GM18502 (cell line): Measurements from ENCODE around the gene MSANTD4.
"Not testable (repeated sequence)": the region's sequence is repeated elsewhere in the genome, so short reads cannot be mapped to it uniquely, and the experiment has no call there.

Experiments used
- ATAC-seq: cut with Tn5 transposase; IDR thresholded peaks from one replicate; pipeline ENCODE4 v1.9.1; 2021; ENCODE audit warnings: mild to moderate bottlenecking; ENCODE audit not compliant: unreplicated experiment, poor library complexity

Gene MSANTD4

DNA sequence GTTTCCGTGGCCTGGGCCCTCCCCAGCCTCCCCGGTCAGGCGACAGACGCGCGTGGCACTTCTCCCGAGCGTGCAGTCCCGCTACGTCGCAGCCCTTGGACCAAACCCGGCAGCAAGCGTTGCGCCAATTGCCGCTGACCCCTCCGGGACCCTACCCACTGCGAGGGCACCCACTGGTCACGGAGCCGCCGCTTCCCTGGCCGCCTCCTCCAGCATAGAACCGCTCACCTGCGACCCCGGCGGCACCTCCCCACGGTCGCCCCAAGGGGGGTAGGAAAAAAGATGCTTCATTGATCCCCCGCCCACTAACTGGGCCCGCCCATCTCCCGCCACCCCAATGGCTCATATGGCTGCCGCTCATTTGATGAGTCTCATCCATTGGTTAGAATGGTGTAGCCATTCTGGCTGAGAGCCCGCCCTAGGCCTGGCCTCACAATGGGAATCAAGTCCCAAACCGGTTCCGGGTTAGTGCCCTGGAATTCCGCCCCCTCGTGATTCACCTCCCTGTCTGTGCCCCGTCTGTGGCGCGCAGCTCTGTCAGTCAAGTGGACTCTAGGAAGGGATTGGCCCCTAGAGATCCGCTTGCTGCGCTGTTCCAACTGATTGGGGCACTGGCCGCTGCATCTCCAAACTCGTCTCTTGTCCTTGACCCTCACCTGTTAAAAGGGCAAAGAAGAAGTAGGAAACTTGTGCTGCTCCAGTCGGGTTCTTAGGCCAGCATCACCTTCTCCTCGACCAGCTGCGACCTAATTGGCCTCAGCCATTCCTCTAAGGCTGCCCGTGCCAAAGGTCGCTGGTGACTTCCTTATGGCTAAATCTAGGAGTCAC, at the start of gene MSANTD4:
TSS of gene MSANTD4 (minus strand) at position 274 of the 828 bp plus-strand sequence. CDS start 11,323 bp downstream, outside the sequence.
- ATAC-seq, result peak; percentile 97

DNA sequence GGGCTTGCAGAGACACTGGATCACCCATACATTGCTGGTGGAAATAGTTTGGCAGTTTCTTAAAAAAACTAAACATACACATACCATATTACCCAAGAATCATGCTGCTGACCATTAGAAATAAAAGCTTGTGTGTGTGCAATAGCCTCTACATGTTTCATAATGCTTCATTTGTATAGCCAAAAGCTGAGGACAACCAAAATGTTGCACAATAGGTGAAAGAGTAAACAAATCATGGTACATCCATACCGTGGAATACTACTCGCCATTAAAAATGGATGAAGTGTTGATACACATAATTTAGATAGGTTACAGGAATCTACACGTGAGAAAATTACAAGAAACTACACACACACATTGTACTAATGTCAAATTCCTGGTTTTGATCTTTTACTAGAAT, 48.6 kb upstream of the MSANTD4 start:
- no peak for ATAC-seq

DNA sequence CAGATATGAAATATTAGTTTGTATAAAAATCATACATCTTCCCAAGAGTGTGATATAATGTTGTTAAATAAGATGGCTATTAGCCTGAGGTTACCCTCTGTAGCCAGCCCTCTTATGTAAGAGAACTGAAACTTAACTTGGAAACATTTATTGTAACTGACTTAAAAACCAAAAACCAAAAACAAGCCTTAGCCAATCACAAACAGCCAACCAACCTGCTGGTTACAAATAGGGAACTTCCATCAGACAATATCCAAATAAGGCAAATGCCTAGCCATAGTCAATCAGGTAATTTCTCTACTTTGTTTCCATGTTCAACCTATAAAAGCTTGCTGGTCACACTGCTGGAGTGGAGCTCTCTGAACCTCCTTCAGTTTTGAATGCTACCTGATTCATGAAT, 41.0 kb upstream of the MSANTD4 start:
- ATAC-seq, result peak; percentile 67

DNA sequence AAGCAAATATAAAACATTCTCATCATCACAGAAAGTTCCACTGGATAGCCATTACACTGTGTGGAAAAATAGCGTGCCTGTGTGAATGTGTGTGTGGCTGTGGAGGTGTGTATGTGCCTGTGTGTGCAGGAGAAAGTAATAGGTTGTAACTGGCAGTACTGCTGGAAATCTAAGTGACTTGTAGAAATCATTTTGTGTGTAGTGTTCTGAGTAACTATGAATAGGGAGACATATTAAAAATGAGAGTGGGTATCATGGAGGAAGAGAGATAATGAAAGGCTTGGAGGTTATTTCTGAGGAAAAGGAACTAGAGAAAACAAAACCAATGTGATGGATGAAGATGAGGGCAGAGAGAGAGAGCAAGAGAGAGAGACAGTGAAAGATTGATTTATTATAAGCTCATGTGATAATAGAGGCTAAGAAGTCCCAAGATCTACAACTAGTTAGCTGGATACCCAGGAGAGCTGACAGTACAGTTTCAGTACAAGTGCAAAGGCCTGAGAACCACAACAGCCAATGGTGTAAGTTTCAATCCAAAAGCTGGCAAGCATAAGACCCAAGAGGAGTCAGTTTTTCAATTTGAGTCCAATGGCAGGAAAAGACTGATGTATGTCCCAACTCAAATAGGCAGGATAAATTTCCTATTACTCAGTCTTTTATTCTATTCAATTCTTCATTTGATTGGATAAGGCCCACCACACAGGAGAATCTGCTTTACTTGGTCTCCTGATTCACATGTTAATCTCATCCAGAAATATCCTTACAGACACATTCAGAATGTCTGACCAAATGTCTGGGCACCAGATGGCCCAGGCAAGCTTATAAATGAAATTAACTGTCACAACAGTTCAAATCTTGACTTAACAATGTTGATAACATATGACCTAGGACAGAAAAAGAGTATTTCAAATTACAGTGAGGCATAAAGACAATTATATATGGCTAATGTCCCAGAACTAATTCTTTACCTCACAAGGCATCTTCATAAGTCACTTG, 40.2 kb upstream of the MSANTD4 start:
- ATAC-seq, result peak; percentile 53

DNA sequence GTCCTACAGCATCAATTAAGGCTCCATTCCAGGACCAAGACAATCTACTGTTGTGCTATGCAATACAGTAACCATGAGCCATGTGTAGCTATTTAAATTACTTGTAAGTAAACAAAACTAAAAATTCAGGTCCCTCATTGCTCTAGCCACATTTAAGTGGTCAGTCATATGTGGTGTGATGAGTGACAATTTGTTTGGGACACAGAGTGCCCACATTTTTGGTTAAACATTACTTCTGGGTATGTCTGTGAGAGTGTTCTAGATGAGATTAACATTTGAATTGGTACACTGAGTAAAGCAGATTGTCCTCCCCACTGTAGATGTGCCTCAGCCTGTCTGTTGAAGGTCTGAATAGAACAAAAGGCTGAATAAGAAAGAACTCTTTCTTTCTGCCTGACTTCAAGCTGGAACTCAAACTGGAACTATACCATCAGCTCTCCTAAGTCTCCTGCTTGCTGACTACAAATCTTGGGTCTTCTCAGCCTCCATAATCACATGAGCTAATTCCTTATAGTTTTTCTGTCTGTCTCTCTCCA, 39.3 kb upstream of the MSANTD4 start:
- ATAC-seq, result no peak

DNA sequence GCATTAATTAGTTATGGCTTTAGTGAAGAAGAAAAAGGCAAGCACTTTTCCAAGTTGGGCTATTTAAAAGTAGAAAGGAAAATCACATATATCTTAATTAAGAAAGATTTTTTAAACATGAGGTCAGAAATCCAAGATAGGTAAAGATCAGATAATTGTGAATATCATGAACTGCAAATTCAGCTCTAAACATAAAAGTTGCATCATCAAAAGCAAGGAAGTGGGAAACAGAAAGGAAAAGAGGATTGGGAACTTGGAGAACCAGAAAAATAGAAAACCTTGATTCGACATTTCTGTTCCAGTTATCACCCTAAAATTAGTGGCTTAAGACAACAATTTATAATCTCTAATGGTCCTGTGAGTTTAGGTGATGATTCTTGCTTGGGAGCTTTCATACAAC, 37.6 kb upstream of the MSANTD4 start:
- no peak for ATAC-seq

DNA sequence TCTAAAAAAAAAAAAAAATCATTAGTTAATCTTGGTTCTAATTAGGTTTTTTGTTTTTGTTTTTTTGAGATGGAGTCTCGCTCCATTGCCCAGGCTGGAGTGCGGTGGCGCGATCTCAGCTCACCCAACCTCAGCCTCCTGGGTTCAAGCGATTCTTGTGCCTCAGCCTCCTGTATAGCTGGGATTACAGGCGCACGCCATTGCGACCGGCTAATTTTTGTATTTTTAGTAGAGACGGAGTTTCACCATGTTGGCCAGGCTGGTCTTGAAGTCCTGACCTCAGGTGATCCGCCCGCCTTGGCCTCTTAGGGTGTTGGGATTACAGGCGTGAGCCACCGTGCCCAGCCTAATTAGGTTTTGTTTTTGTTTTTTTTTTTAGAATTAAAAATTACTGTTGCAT, 36.3 kb upstream of the MSANTD4 start:
- not testable (repeated sequence) for ATAC-seq

DNA sequence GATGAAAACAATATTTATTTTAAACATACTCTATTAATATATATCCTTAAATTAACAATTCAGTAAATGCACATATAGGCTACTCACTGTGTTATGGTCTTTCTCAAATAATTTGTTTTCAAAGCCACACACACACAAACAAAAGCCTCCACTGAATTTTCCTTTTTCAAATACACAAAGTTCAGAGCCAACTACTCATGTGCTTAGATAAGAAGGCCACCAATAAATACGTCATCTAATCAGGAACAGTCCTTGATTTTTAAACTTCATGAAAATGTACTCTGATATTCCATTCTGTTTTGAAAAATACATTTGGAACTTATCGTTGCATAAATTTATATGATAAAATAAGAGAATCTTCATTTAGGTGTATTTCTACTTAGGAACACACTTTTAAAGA, 29.1 kb upstream of the MSANTD4 start:
- ATAC-seq, result no peak

DNA sequence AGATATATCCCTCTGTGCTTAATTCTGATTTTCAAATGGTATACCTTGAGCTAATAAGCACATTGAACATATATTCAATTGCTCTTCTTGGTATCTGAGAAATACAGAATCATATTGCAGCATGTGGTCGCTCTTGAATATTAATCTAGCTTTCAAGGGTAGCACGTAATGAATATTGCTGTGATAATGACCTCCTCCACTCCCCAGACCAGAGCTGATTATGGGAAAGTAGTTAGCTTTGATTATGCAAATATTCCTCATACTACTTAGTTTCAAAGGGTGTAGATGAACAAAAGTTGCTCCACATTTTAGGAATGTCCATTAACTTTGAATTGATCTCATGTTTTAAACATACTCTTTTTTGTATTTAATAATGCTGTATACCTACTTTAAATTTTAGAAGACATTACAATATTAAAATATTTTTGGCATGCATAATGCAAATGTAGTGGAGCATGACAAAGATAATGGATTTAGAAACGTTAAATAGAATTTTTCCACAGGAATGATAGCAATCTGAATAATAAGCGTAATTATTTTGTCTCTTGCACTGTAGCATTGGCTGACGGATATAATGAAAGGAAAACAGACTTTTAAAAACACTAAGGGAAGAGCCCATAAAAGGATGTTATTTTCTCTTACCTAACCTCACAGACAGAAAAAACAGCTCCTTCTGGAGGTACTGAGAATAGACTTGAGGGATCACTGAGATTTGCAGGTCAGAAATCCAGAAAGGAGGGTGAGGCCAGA, 27.9 kb upstream of the MSANTD4 start:
- ATAC-seq, result no peak

DNA sequence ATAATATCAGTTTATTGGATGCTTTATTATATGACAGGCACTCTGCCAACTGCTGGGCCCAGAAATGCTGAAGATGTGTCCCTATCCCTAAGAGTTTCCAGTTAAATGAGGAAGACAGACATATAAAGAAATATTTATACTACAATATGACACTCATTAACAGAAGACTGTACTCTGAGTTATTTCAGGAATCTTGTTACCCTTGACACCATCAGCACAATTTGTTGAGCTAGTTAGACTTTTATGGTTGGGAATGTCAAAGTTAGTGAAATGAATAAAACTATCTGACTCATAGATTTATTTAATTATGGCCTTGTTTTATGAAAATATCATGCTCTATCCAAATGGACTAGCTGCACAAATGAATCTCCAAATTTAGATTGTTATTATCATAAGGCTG, 25.6 kb upstream of the MSANTD4 start:
- no peak for ATAC-seq

DNA sequence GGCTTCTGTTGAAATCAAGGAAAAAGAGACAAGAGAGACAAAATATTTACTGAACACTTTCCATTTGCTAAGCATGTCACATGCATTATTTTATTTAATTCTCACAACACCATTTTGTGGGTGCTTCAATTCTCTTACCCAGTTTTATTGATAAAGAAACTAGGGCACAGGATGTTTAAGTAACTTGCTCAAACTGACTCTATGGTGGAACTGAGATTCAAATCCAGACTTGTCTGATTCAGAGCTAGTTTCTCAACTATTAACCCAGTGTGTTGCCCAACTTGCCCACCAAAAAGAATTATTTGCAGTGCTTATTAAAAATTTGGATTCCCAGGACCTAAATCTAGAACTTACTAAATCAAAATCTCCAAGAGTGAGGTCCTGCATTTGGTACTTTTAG, 21.5 kb upstream of the MSANTD4 start:
- no peak for ATAC-seq

DNA sequence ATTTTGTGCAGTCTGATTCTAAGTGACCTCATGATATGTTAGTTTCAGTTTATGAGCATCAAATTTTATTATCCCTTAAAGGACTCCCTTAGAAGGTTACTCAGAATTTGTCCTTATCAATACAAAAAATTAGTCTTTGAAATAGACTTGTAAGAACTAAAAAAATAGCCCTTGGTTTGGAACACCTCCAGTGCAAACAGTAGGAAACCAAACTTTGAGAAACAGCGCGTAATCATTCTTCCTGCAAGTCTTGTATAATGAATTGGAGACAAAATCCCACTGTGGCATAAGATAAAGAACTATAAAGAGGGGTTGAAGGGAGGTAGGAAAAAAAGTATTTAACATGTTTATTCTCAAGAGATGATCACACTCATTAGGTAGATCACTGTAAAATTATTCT, 10.8 kb upstream of the MSANTD4 start:
- ATAC-seq, result no peak

DNA sequence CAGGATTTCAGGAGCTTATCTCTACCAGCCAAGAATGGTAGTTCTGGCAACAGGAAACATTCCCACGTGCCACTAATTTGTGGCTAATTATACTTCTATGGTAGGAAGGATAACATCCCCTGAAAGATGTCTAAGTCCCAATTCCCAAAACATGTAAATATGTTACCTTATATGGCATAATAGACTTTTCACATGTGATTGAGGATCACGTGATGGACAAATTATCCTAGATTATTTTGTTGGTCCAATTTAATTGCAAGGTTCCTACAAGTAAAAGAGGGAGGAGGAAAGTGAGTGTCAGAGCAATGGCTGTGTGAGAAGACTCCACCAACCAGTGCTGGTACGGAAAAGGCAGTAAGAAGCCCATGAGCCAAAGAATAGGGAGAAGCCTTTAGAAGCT, 9.9 kb upstream of the MSANTD4 start:
- ATAC-seq, result no peak

DNA sequence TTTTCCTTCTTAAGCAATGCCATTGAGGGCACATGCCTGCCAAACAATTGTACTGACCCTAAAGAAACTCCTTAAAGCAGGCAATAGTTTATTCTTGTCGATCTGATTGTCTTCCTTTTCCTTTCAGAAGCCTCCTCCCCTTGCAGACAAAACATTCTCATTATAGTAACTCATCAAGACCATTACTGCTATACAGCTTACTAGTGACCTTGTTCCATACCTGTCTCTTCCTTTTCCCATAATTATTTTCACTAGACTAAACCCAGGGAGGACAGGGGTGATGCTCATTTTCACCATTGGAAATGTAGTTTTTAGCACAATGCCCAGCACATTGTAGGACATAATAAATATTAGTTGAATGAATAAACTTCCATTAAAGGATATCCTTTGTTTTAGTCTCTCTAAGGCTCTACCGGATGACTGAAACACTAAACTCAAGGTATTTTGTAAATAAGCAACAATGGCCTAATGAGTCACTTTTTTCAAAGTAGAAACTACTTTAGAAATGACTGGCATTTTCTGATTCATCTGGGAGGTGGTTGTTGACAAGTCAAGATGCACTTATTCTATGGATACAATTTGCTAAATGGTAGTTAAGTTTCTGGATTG, 9.3 kb upstream of the MSANTD4 start:
- ATAC-seq, result peak; percentile 53

DNA sequence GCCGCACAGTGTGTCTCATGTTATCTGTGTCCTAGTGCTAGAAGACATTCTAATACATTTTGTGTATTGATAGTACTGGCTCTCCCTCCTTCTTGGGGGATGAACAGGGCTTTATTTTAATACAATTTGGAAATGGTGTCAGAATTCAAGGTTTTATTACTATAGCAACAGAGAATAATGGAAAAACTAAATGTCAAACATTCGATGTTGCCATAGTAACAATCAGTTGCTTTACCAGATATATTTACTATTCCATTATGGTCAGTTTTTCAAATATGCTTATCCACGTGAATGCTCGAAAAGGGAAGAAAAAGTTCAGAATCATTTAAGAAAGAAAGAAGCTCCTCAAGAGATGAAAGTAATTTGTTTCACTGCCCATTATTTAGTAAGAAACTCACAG, 8.6 kb upstream of the MSANTD4 start:
- no peak for ATAC-seq

DNA sequence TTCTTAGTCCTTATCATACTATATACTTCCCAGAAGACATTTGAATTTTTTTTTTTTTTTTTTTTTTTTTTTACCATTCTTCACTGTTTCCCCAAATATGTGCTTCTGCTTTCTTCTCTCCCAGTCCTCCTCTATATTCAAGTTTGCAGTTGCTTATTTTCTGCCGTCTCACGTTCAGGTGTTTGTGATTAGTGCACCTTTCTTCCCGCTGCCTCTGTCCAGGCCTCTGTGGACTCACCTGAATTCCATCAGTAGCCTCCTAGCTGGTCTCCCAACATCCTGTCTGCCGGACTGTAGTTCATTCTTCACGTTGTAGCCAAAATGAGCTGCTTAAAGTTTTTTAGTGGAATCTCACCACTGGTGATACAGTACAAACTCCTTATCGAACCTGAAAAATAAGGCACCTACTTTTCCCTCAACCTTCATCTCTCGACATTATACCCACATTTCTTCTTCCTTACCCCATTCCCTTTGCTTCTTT, 795 bp upstream of the MSANTD4 start:
- no peak for ATAC-seq

DNA sequence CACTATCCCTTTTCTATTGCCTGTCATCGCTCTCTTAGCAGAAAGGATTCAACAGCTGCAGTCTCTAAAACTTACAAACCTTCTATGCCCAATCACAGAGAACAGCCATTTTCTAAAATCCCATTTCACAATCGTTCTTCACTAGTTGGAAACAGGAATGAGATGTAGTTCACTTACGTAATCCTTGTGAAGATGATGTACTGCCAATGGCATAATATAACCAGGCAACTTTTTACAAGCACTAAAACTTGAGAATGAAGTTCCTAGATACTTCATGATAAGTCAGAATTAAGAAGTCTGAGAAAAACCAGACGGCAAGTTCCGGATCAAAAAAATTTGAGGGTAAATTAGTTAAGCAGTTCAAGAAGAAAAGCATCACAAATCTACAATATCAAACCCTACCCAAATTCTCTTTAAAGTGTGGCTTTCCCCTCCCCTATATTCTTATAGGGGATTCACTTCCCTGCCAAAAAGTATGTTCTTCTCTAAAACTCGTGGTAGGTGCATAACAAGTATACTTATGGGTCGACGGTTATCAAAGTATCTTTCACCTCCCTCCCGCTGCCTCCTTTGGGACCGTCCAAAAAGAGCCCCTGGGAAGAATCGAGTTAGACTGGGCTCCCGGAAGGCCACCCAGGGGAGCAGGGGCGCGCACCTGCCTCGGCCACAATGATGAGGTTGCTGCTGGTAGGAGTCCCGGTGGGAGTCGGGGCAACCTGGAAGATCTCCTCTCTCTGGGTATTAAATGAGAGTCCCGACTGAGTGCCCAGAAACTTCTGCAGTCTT, 666 bp downstream of the MSANTD4 start:
- ATAC-seq, result peak; percentile 19

DNA sequence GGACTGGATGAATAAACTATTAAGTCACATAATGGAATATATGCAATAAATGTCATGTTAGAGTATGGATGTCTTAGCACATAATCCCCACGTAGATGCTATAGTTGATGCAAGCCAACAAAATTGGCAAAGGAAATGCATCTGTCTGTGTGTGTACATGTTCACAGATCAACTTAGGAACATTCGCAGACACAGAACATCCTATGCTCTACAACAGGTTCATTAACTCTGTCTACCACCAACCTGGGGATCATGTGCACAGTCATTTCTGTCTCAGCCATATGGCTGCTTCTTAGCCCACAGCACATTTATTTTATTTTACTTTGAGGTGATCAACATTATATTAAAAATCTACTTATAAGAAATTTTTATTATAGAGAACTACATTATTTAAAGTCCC, 4.9 kb downstream of the MSANTD4 start:
- no peak for ATAC-seq

DNA sequence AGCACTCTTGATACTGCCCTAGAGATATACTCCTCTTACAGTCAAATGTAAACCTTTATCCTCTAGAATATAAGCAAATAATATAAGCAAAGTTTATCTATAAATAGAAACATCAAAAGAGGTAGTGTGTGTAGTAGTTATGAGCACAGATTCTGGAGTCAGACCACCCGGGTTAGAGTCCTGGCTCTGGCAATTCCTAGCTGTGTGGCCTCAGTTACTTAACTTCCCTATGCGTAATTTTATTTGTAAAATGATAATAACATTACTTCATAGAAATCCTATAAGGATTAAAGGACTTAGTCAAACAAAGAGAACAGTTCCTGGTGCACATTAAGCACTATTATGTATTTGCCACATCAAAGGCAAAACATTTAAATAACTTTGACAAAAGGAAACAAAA, 7.0 kb downstream of the MSANTD4 start:
- no peak for ATAC-seq
